NCI-H748 (cell line): ENCODE results near the gene TPCN1.
"Not testable (repeated sequence)": the region's sequence is repeated elsewhere in the genome, so short reads cannot be mapped to it uniquely, and the experiment has no call there.

ENCODE experiments used
- DNase-seq: peaks from one replicate; lab custom pipeline; 2025; ENCODE audit not compliant: unreplicated experiment; lab: John Stamatoyannopoulos, UW

Gene TPCN1

GRCh38 chr12:113196582-113196981 lies 24.7 kb upstream of the TPCN1 start:
- DNase-seq: no peak

DNA sequence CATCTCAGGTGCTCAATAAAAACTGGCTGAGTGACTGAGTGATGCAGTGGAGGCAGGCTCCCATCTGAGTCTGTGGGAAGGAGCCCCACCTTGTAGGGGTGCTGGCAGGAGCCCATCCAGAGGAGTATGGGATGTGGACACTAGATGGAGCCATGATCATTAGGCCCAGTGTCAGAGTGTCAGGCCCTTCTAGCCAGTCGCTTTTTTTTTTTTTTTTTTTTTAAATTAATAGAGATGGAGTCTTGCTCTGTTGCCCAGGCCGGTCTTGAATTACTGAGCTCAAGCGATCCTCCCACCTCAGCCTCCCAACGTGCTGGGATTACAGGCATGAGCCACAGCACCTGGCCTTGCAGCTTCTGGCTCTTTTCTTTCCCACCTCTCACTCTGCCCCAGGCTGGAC lies 24.3 kb upstream of the TPCN1 start:
- DNase-seq: peak; percentile 67

DNA sequence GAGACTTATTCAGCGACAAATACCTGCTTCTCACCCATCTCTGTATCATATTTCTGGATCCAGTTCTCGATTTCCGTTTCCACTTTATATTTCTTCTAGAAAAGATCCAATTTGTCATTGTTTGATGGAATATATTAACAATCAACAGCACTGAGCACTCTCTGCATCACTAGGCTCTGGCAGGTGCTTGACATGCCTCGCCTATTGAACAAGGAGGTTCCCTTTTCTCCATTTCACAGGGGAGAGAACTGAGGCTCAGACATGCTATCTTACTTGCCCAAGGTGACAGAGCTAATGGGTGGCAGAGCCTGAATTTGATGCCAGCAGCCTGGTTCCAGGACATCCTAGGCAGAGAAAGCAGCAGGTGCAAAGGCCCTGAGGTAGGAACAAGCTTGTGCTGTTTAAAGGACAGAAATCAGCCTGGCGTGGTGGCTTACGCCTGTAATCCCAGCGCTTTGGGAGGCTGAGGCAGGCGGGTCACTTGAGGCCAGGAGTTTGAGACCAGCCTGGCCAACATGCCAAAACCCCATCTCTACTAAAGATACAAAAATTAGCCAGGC lies 23.7 kb upstream of the TPCN1 start:
- DNase-seq: no peak

DNA sequence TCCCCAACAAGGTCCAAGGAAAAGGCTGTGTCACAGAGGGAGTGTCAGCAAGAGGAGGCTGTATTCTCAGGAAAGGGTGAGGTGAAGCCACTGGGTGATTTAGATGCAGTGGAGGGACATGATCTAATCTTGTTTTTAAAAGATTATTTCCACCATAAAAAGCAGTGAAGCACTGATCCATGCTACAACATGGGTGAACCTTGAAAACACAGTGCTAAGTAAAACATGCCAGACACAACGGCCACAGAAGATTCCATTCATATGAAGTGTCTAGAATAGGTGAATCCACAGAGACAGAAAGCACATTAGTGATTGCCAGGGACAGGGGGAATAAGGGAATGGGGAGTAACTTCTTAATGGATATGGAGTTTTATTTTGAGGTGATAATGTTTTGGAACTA lies 23.0 kb upstream of the TPCN1 start:
- no peak for DNase-seq

DNA sequence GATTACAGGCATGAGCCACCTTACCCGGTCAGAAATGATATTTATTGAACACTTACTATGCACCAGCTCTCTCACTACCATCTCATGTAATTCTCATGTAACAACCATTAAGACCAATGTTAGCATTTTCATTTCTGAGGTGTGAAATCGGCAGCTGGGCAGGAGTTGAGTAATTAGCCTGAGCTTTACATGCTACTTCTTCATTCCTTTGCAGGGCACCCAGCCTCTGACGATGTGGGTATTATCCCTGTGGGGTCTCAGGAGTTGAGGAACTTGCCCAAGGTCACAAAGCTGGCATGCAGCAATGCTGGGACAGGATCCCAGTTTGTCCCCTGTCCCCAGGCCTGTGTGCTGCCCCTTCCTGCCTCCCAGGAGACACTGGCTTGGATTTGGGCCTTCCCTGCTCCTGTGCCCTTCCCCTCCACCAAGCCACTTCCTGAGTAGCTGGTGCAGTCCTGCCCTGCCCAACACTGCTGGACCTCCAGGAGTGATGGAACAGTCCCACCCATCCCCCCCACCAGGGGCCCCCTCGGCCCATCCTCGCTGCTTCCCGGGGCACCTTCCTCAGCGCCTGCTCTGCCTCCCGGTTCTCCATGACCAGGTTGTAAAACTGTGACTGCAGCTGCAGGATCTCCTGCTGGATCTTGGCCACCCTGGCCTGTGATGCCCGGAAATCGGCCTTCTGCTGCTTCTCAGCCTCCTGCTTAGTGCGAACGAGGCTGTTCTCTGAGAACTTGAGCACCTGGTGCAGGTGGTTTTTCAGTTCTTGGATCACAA lies 21.1 kb upstream of the TPCN1 start:
- DNase-seq: no peak

- no peak for DNase-seq
Measured at GRCh38 chr12:113201187-113202177, 19.8 kb upstream of the TPCN1 start.

GRCh38 chr12:113202300-113203075 lies 18.8 kb upstream of the TPCN1 start:
- no peak for DNase-seq

GRCh38 chr12:113203852-113204760 lies 17.2 kb upstream of the TPCN1 start:
- DNase-seq: no peak

DNA sequence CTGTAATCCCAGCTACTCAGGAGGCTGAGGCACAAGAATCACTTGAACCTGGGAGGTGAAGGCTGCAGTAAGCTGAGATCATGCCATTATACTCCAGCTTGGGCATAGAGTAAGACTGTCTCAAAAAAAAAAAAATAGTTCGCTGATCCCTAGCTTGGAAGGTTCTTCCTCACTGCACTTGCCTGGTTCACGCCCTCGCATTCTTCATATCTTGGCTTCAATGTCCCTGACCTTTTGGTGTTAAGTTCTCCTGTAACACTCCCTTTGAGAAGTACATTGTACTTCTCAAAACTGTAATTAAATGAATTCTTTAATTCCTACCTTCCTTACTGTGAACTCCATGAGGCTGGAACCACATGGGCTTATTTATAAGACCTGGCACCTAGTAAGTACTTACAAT lies 16.5 kb upstream of the TPCN1 start:
- no peak for DNase-seq

DNA sequence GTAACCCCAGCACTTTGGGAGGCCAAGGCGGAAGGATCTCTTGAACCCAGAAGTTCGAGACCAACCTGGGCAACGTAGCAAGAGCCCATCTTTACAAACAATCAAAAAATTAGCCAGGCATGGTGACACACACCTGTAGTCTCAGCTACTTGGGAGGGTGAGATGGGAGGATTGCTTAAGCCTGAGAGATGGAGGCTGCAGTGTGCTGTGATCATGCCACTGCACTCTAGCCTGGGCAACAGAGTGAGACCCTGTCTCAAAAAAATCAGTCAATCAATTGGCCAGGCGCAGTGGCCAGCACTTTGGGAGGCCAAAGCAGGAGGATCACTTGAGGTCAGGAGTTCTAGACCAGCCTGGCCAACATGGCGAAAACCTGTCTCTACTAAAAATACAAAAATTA lies 14.5 kb upstream of the TPCN1 start:
- DNase-seq: not testable (repeated sequence)

GRCh38 chr12:113207613-113208040 lies 13.6 kb upstream of the TPCN1 start:
- no peak for DNase-seq

- no peak for DNase-seq
Measured at GRCh38 chr12:113208041-113208934, 13.0 kb upstream of the TPCN1 start.

GRCh38 chr12:113211160-113211559 lies 10.1 kb upstream of the TPCN1 start:
- no peak for DNase-seq

GRCh38 chr12:113214895-113215400 lies 6.3 kb upstream of the TPCN1 start:
- DNase-seq: no peak

- DNase-seq: no peak
Measured at GRCh38 chr12:113216027-113216426, 5.2 kb upstream of the TPCN1 start.

DNA sequence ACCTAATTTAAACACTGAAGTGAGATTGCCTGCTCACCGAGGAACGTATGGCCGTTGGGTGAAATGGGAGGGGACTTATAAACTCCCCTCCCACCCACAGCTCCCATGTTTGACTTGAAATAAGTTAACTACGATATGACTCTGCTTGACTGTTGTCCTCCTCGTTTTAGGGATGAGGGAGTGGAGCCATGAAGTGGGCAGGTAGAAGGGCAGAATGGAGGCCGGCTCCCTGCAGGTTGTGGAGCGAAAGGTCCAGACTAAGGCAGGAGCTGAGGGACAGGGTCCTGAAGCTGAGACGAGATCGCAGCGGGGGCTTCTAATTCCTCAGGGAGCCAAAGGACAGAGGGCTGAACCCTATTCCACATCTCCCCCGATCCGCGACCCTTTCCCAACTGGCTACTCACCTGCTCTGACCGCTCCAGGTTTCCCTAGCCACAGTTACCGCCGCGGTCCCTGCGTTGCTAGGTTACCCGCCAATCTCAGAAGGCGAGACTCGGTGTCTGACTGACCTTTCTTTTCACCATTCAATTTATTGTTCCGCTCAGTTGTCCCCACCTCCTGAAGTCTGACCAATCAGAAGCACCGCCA lies 577 bp upstream of the TPCN1 start:
- no peak for DNase-seq

GRCh38 chr12:113221997-113222729 lies 899 bp downstream of the TPCN1 start:
- DNase-seq: no peak
